HepG2 (cell line): ENCODE data around the gene STK10.
A peak's percentile ranks its signal among the peaks of the same experiment; 100 is the strongest.
"Not testable (repeated sequence)": the region's sequence is repeated elsewhere in the genome, so short reads cannot be mapped to it uniquely, and the experiment has no call there.

Experiments used
- ATF3 ChIP-seq: sonication (generic); formaldehyde crosslinking; IDR thresholded peaks from 2 replicates; pipeline ENCODE4 v1.4.0; 2020; ENCODE audit warnings: missing genetic modification reagents
- CTCF ChIP-seq: sonication (generic); formaldehyde crosslinking; IDR thresholded peaks from 2 replicates; pipeline ENCODE4 v1.5.0; 2020; ENCODE audit warnings: mild to moderate bottlenecking, missing genetic modification reagents, moderate library complexity
- MLX ChIP-seq: IDR thresholded peaks from 2 replicates; pipeline ENCODE4 v1.6.1; 2016
- PRPF4 ChIP-seq: fragments of 200-400 bp; formaldehyde crosslinking; IDR thresholded peaks from 2 replicates; pipeline ENCODE4 v1.6.1; 2016; ENCODE audit warnings: low read length, low read depth; ENCODE audit not compliant: poor library complexity, severe bottlenecking
- THAP11 ChIP-seq: IDR thresholded peaks from 2 replicates; pipeline ENCODE4 v1.6.1; 2016; ENCODE audit warnings: missing biosample characterization, missing genetic modification reagents
- ZNF512 ChIP-seq: sonication (generic); formaldehyde crosslinking; IDR thresholded peaks from 2 replicates; pipeline ENCODE4 v1.4.0; 2020; ENCODE audit warnings: mild to moderate bottlenecking, missing genetic modification reagents

- not testable (repeated sequence) for TF ChIP-seq THAP11 (CRISPR knock-in tag); ZNF512 (CRISPR knock-in tag); ATF3 (CRISPR knock-in tag); MLX (CRISPR knock-in tag); PRPF4
- peak; percentile 10; the same call in 1 of the 2 replicates for TF ChIP-seq CTCF
Observed at GRCh38 chr5:172020110-172020786, 167.8 kb downstream of the STK10 start.
